HCT116 (cell line): ENCODE results near the gene ZNF516. TPM values are rescaled to one million over a fixed set of nuclear protein-coding genes. Genes with fewer than 3 reads are reported as not detected.

Source experiments
- ATAC-seq: fragments of 200-7000 bp; cut with Tn5 transposase; 2 replicates; pipeline ENCODE4 v1.9.1; 2020; ENCODE audit warnings: mild to moderate bottlenecking, moderate library complexity
- BruUV-seq: library from RNA; stranded (reverse); fragments of 400-500 nt; replicated peaks from 2 replicates; lab custom pipeline; 2021; lab: Mats Ljungman, UMichigan
- CTCF ChIA-PET: fragments of 300-600 bp; sonication (Branson Sonifier 250); formaldehyde crosslinking; loops from one replicate; lab custom pipeline; 2021; ENCODE audit warnings: antibody characterized with exemption; lab: Charles Lee
- POLR2A ChIA-PET: fragments of 300-600, 350-600 bp; sonication (Branson Sonifier 250); formaldehyde crosslinking; loops from one replicate; lab custom pipeline; 2021; ENCODE audit warnings: antibody characterized with exemption; lab: Charles Lee
- RAD21 ChIA-PET, 2 experiments: fragments of 300-600 bp; sonication (Branson Sonifier 250); formaldehyde crosslinking; loops; one replicate each; lab custom pipeline; 2023; ENCODE audit warnings: low total read pairs in 2 of 2; ENCODE audit not compliant: uncharacterized antibody in 2 of 2, unreplicated experiment in 2 of 2, low non-redundant PET in 1 of 2; lab: Charles Lee
- DNase-seq: peaks from one replicate; pipeline ENCODE4 v3.0.0-alpha.2; 2010; ENCODE audit warnings: low read depth, low spot score
- H2AFZ ChIP-seq: fragments of 200-600 bp; shearing (Covaris generic), sonication (generic); 2 replicates; pipeline ENCODE4 v1.6.1; 2017; ENCODE audit warnings: low read depth, mixed run types, mixed read lengths, antibody characterized with exemption, low read length; ENCODE audit not compliant: poor library complexity, severe bottlenecking
- H3K27ac ChIP-seq: 2 replicates; pipeline ENCODE4 v1.5.1; 2012; ENCODE audit warnings: low read depth, low read length
- H3K27me3 ChIP-seq: fragments of 200-600 bp; sonication (generic); 2 replicates; pipeline ENCODE4 v1.6.1; 2016; ENCODE audit warnings: mixed run types, low read length, mixed read lengths; ENCODE audit not compliant: insufficient read depth
- H3K36me3 ChIP-seq, 2 experiments: fragments of 200-500 bp in 1 of 2; fragments of 200-600 bp in 1 of 2; sonication (Bioruptor generic) in 1 of 2; sonication (generic) in 1 of 2; 2 replicates each; pipeline versions ENCODE4 v1.5.1 to v1.6.1; 2014 to 2016; ENCODE audit warnings: low read length in 2 of 2, inconsistent platforms in 1 of 2, mixed read lengths in 1 of 2, mixed run types in 1 of 2; ENCODE audit not compliant: insufficient read depth in 2 of 2, control insufficient read depth in 1 of 2
- H3K4me1 ChIP-seq, 2 experiments: fragments of 200-600 bp in 1 of 2; sonication (generic) in 1 of 2; 2 replicates each; pipeline versions ENCODE4 v1.5.1 to v1.6.1; 2012 to 2017; ENCODE audit warnings: low read length in 2 of 2, inconsistent platforms in 1 of 2, mild to moderate bottlenecking in 1 of 2, mixed read lengths in 1 of 2, mixed run types in 1 of 2, moderate library complexity in 1 of 2; ENCODE audit not compliant: insufficient read depth in 2 of 2, control insufficient read depth in 1 of 2
- H3K4me2 ChIP-seq: fragments of 200-600 bp; sonication (generic); 2 replicates; pipeline ENCODE4 v1.6.1; 2017; ENCODE audit warnings: mixed run types, low read length, mixed read lengths
- H3K4me3 ChIP-seq, 2 experiments: fragments of 200-600 bp in 1 of 2; sonication (generic) in 1 of 2; replicated peaks in 1 of 2; 2 replicates each; pipeline ENCODE4 v1.5.1; 2011 to 2016; ENCODE audit warnings: low read length in 2 of 2, control low read depth in 1 of 2, low read depth in 1 of 2, mild to moderate bottlenecking in 1 of 2, mixed read lengths in 1 of 2, mixed run types in 1 of 2
- H3K79me2 ChIP-seq: fragments of 200-600 bp; sonication (generic); 2 replicates; pipeline ENCODE4 v1.6.1; 2017; ENCODE audit warnings: mild to moderate bottlenecking, mixed run types, low read length, moderate library complexity, mixed read lengths; ENCODE audit not compliant: insufficient read depth
- H3K9ac ChIP-seq: fragments of 200-600 bp; sonication (generic); 2 replicates; pipeline ENCODE4 v1.6.1; 2016; ENCODE audit warnings: low read length, mixed read lengths
- H3K9me2 ChIP-seq: fragments of 200-600 bp; sonication (generic), shearing (Covaris generic); 2 replicates; pipeline ENCODE4 v1.6.1; 2017; ENCODE audit warnings: mixed run types, mild to moderate bottlenecking, moderate library complexity; ENCODE audit not compliant: insufficient read depth
- H3K9me3 ChIP-seq, 2 experiments: fragments of 200-500 bp in 1 of 2; fragments of 200-600 bp in 1 of 2; sonication (Bioruptor generic) in 1 of 2; sonication (generic) in 1 of 2; 2 replicates each; pipeline ENCODE4 v1.6.1; 2014 to 2017; ENCODE audit warnings: low read length in 2 of 2, mixed read lengths in 2 of 2, inconsistent platforms in 1 of 2, low read depth in 1 of 2, mild to moderate bottlenecking in 1 of 2, mixed run types in 1 of 2, moderate library complexity in 1 of 2; ENCODE audit not compliant: control insufficient read depth in 1 of 2, insufficient read depth in 1 of 2
- H4K20me1 ChIP-seq: fragments of 200-600 bp; sonication (generic), shearing (Covaris generic); 2 replicates; pipeline ENCODE4 v1.6.1; 2017; ENCODE audit warnings: mixed run types, mild to moderate bottlenecking, moderate library complexity; ENCODE audit not compliant: insufficient read depth
- CBX3 ChIP-seq: IDR thresholded peaks from 2 replicates; pipeline ENCODE4 v1.6.1; 2012; ENCODE audit warnings: low read depth
- CEBPB ChIP-seq: IDR thresholded peaks from 2 replicates; pipeline ENCODE4 v1.6.1; 2012; ENCODE audit warnings: low read depth
- ELF1 ChIP-seq: IDR thresholded peaks from 2 replicates; pipeline ENCODE4 v1.6.1; 2012; ENCODE audit warnings: low read depth, borderline replicate concordance
- EZH2 ChIP-seq: fragments of 200-600 bp; sonication (generic); IDR thresholded peaks from 2 replicates; pipeline ENCODE4 v1.6.1; 2017; ENCODE audit warnings: antibody characterized with exemption, mixed run types
- EZH2phosphoT487 ChIP-seq: fragments of 200-600 bp; IDR thresholded peaks from 2 replicates; pipeline ENCODE4 v1.6.1; 2018; ENCODE audit warnings: antibody characterized with exemption, borderline replicate concordance
- JUND ChIP-seq: IDR thresholded peaks from 2 replicates; pipeline ENCODE4 v1.6.1; 2012
- MAX ChIP-seq: IDR thresholded peaks from 2 replicates; pipeline ENCODE4 v1.6.1; 2012
- POLR2A ChIP-seq: IDR thresholded peaks from 2 replicates; pipeline ENCODE4 v1.7.0; 2011; ENCODE audit warnings: borderline replicate concordance; ENCODE audit not compliant: insufficient read depth, insufficient read length; ENCODE audit errors: extremely low read depth
- RAD21 ChIP-seq: IDR thresholded peaks from 2 replicates; pipeline ENCODE4 v1.6.1; 2012; ENCODE audit warnings: low read depth, mild to moderate bottlenecking
- SIN3A ChIP-seq: IDR thresholded peaks from 2 replicates; pipeline ENCODE4 v1.6.1; 2012; ENCODE audit warnings: low read depth
- SP1 ChIP-seq: IDR thresholded peaks from 2 replicates; pipeline ENCODE4 v1.6.1; 2012; ENCODE audit warnings: low read depth
- SRF ChIP-seq: IDR thresholded peaks from 2 replicates; pipeline ENCODE4 v1.6.1; 2012; ENCODE audit warnings: low read depth
- TCF7L2 ChIP-seq: IDR thresholded peaks from 2 replicates; pipeline ENCODE4 v1.7.0; 2011; ENCODE audit warnings: borderline replicate concordance, inconsistent platforms; ENCODE audit not compliant: insufficient read depth, insufficient read length; ENCODE audit errors: extremely low read depth
- ZFX ChIP-seq: fragments of 450-650 bp; IDR thresholded peaks from 2 replicates; pipeline ENCODE4 v1.6.1; 2017
- ZNF274 ChIP-seq: fragments of 200-500 bp; sonication (Bioruptor generic); IDR thresholded peaks from 2 replicates; pipeline ENCODE4 v1.6.1; 2014; ENCODE audit warnings: mild to moderate bottlenecking, low read depth, low read length, inconsistent platforms
- intact Hi-C: fragments of 100-400 bp; cut with micrococcal nuclease; formaldehyde crosslinking; loops from 2 replicates; pipeline ENCODE4 v1.10.0; 2022
- total RNA-seq: library from RNA; stranded (reverse); gene quantifications from one replicate; pipeline ENCODE4 v1.2.1, GENCODE V29; 2021; ENCODE audit not compliant: unreplicated experiment
- TF ChIP-seq, protein P1 (sequence below): IDR thresholded peaks from 2 replicates; pipeline ENCODE4 v1.6.1; 2012
- TF ChIP-seq, protein P2 (sequence below): IDR thresholded peaks from 2 replicates; pipeline ENCODE4 v1.6.1; 2012; ENCODE audit warnings: low read depth
- TF ChIP-seq, protein P3 (sequence below): IDR thresholded peaks from 2 replicates; pipeline ENCODE4 v1.6.1; 2011; ENCODE audit warnings: mild to moderate bottlenecking, low read length, moderate library complexity; ENCODE audit not compliant: insufficient replicate concordance; ENCODE audit errors: extremely low read depth
- TF ChIP-seq, protein P4 (sequence below), 3 experiments: fragments of 200-600 bp in 1 of 3; sonication (generic) in 1 of 3; IDR thresholded peaks in 2 of 3; conservative IDR thresholded peaks in 1 of 3; 2 replicates each; pipeline ENCODE4 v1.5.1; 2012 to 2017; ENCODE audit warnings: low read depth in 2 of 3, low read length in 2 of 3, antibody characterized with exemption in 1 of 3, borderline replicate concordance in 1 of 3, control low read depth in 1 of 3, mild to moderate bottlenecking in 1 of 3, mixed read lengths in 1 of 3, mixed run types in 1 of 3, moderate library complexity in 1 of 3; ENCODE audit not compliant: insufficient read depth in 1 of 3

Gene ZNF516
- total RNA-seq, 1 experiment from 2014 or later, result 32.0 TPM

- no peaks in the 10 kb centered on the region for H3K4me1 ChIP-seq
- intact Hi-C loops, result no loop called here
- H4K20me1 ChIP-seq, result no peaks in the 10 kb centered on the region
- ChIA-PET RAD21 (no interaction called here), CTCF (no interaction called here), POLR2A (no interaction called here)
- H3K9me2 ChIP-seq, result no peaks in the 10 kb centered on the region
- H3K79me2 ChIP-seq, result 0 out of 2 replicates have a peak, but pooled peaks cover 4% of the 10 kb centered on the region
- H3K9me3 ChIP-seq, result no peaks in the 10 kb centered on the region
- H3K9ac ChIP-seq, result no peak overlapping the region
- no peak overlapping the region for H3K4me2 ChIP-seq
- TF ChIP-seq EZH2phosphoT487 (no peak), SRF (no peak), TCF7L2 (no peak), CBX3 (no peak), SIN3A (no peak), ZFX (no peak), POLR2A (no peak), CEBPB (no peak), JUND (no peak), SP1 (no peak), RAD21 (no peak), MAX (no peak), ELF1 (no peak), EZH2 (no peak), ZNF274 (no peak)
- TF ChIP-seq, protein P1, sequence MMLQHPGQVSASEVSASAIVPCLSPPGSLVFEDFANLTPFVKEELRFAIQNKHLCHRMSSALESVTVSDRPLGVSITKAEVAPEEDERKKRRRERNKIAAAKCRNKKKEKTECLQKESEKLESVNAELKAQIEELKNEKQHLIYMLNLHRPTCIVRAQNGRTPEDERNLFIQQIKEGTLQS, result no peak
- TF ChIP-seq, protein P2, sequence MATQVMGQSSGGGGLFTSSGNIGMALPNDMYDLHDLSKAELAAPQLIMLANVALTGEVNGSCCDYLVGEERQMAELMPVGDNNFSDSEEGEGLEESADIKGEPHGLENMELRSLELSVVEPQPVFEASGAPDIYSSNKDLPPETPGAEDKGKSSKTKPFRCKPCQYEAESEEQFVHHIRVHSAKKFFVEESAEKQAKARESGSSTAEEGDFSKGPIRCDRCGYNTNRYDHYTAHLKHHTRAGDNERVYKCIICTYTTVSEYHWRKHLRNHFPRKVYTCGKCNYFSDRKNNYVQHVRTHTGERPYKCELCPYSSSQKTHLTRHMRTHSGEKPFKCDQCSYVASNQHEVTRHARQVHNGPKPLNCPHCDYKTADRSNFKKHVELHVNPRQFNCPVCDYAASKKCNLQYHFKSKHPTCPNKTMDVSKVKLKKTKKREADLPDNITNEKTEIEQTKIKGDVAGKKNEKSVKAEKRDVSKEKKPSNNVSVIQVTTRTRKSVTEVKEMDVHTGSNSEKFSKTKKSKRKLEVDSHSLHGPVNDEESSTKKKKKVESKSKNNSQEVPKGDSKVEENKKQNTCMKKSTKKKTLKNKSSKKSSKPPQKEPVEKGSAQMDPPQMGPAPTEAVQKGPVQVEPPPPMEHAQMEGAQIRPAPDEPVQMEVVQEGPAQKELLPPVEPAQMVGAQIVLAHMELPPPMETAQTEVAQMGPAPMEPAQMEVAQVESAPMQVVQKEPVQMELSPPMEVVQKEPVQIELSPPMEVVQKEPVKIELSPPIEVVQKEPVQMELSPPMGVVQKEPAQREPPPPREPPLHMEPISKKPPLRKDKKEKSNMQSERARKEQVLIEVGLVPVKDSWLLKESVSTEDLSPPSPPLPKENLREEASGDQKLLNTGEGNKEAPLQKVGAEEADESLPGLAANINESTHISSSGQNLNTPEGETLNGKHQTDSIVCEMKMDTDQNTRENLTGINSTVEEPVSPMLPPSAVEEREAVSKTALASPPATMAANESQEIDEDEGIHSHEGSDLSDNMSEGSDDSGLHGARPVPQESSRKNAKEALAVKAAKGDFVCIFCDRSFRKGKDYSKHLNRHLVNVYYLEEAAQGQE, result no peak
- TF ChIP-seq, protein P3, sequence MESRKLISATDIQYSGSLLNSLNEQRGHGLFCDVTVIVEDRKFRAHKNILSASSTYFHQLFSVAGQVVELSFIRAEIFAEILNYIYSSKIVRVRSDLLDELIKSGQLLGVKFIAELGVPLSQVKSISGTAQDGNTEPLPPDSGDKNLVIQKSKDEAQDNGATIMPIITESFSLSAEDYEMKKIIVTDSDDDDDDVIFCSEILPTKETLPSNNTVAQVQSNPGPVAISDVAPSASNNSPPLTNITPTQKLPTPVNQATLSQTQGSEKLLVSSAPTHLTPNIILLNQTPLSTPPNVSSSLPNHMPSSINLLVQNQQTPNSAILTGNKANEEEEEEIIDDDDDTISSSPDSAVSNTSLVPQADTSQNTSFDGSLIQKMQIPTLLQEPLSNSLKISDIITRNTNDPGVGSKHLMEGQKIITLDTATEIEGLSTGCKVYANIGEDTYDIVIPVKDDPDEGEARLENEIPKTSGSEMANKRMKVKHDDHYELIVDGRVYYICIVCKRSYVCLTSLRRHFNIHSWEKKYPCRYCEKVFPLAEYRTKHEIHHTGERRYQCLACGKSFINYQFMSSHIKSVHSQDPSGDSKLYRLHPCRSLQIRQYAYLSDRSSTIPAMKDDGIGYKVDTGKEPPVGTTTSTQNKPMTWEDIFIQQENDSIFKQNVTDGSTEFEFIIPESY, result no peak
- TF ChIP-seq, protein P4, sequence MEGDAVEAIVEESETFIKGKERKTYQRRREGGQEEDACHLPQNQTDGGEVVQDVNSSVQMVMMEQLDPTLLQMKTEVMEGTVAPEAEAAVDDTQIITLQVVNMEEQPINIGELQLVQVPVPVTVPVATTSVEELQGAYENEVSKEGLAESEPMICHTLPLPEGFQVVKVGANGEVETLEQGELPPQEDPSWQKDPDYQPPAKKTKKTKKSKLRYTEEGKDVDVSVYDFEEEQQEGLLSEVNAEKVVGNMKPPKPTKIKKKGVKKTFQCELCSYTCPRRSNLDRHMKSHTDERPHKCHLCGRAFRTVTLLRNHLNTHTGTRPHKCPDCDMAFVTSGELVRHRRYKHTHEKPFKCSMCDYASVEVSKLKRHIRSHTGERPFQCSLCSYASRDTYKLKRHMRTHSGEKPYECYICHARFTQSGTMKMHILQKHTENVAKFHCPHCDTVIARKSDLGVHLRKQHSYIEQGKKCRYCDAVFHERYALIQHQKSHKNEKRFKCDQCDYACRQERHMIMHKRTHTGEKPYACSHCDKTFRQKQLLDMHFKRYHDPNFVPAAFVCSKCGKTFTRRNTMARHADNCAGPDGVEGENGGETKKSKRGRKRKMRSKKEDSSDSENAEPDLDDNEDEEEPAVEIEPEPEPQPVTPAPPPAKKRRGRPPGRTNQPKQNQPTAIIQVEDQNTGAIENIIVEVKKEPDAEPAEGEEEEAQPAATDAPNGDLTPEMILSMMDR (IDR thresholded peaks at IDR 0.05 in 2 of 3, conservative IDR thresholded peaks at IDR 0.05 in 1 of 3; ENCODE audit: borderline replicate concordance in 1 of 3, insufficient read depth in 1 of 3, low read depth in 2 of 3, low read length in 2 of 3), result no peak
- H3K36me3 ChIP-seq, result no peaks in the 10 kb centered on the region
- DNase-seq (no peak), ATAC-seq (no peak)
- H3K27me3 ChIP-seq, result no peaks in the 10 kb centered on the region
- H3K4me3 ChIP-seq, result no peak overlapping the region
- BruUV-seq, result no TSS peak
- no peak overlapping the region for H2AFZ ChIP-seq
- H3K27ac ChIP-seq, result no peak overlapping the region
These were observed 103.3 kb downstream of the ZNF516 start for GRCh38 chr18:76391746-76392145.
